HepG2 (cell line): ENCODE data around the gene RPA1. TPM values are rescaled to one million over a fixed set of nuclear protein-coding genes. Genes with fewer than 3 reads are reported as not detected.

Experiments used
- ARNTL ChIP-seq: sonication (generic); formaldehyde crosslinking; IDR thresholded peaks from 2 replicates; pipeline ENCODE4 v1.4.0; 2020; ENCODE audit warnings: mild to moderate bottlenecking, missing genetic modification reagents
- FOXC1 ChIP-seq: sonication (generic); formaldehyde crosslinking; IDR thresholded peaks from 2 replicates; pipeline ENCODE4 v1.8.0; 2022; ENCODE audit warnings: mild to moderate bottlenecking, missing genetic modification reagents, borderline replicate concordance
- FOXO4 ChIP-seq: sonication (generic); formaldehyde crosslinking; conservative IDR thresholded peaks from 2 replicates; pipeline ENCODE4 v1.8.1; 2023; ENCODE audit warnings: missing genetic modification reagents
- GATA4 ChIP-seq: sonication (generic); IDR thresholded peaks from 2 replicates; pipeline ENCODE4 v1.6.1; 2016; ENCODE audit warnings: antibody characterized with exemption, low read depth, borderline replicate concordance
- HIVEP1 ChIP-seq: sonication (generic); formaldehyde crosslinking; IDR thresholded peaks from 2 replicates; pipeline ENCODE4 v1.4.0; 2020; ENCODE audit warnings: mild to moderate bottlenecking, missing genetic modification reagents
- HNRNPL ChIP-seq: fragments of 200-400 bp; formaldehyde crosslinking; IDR thresholded peaks from 2 replicates; pipeline ENCODE4 v1.6.1; 2017; ENCODE audit warnings: mild to moderate bottlenecking, low read depth, low read length
- KAT2B ChIP-seq: fragments of 150-350 bp; IDR thresholded peaks from 2 replicates; pipeline ENCODE4 v1.6.1; 2014; ENCODE audit warnings: low read depth, low read length, borderline replicate concordance
- MBNL3 ChIP-seq: fragments of 250-450 bp; sonication (Bioruptor Pico); conservative IDR thresholded peaks from 2 replicates; pipeline ENCODE4 v1.8.0; 2022; ENCODE audit warnings: mild to moderate bottlenecking, inconsistent platforms
- NFE2L1 ChIP-seq: sonication (generic); formaldehyde crosslinking; IDR thresholded peaks from 2 replicates; pipeline ENCODE4 v1.4.0; 2020; ENCODE audit warnings: missing genetic modification reagents, mild to moderate bottlenecking, borderline replicate concordance
- NRL ChIP-seq: sonication (generic); formaldehyde crosslinking; IDR thresholded peaks from 2 replicates; pipeline ENCODE4 v1.5.0; 2020; ENCODE audit warnings: missing genetic modification reagents, mild to moderate bottlenecking, moderate library complexity, borderline replicate concordance
- PAX8 ChIP-seq: sonication (generic); formaldehyde crosslinking; IDR thresholded peaks from 2 replicates; pipeline ENCODE4 v1.8.0; 2022; ENCODE audit warnings: mild to moderate bottlenecking, missing genetic modification reagents, borderline replicate concordance
- SRY ChIP-seq: sonication (generic); formaldehyde crosslinking; IDR thresholded peaks from 2 replicates; pipeline ENCODE4 v1.8.0; 2022; ENCODE audit warnings: mild to moderate bottlenecking, missing genetic modification reagents
- TCF7 ChIP-seq: sonication (generic); IDR thresholded peaks from 2 replicates; pipeline ENCODE4 v1.6.1; 2016; ENCODE audit warnings: antibody characterized with exemption, low read depth
- YEATS4 ChIP-seq: sonication (generic); formaldehyde crosslinking; IDR thresholded peaks from 2 replicates; pipeline ENCODE4 v1.4.0; 2020; ENCODE audit warnings: missing genetic modification reagents, borderline replicate concordance
- ZFP82 ChIP-seq: sonication (generic); formaldehyde crosslinking; IDR thresholded peaks from 2 replicates; pipeline ENCODE4 v1.5.1; 2020; ENCODE audit warnings: mild to moderate bottlenecking, missing genetic modification reagents, borderline replicate concordance
- ZNF501 ChIP-seq: sonication (generic); formaldehyde crosslinking; IDR thresholded peaks from 2 replicates; pipeline ENCODE4 v1.5.1; 2020; ENCODE audit warnings: mild to moderate bottlenecking, moderate library complexity, missing genetic modification reagents
- ZNF775 ChIP-seq: sonication (generic); formaldehyde crosslinking; IDR thresholded peaks from 2 replicates; pipeline ENCODE4 v1.4.0; 2020; ENCODE audit warnings: missing genetic modification reagents, mild to moderate bottlenecking, moderate library complexity, borderline replicate concordance
- polyA plus RNA-seq, 8 experiments: library from polyadenylated mRNA; depleted of rRNA in 3 of 8; stranded (reverse) in 7 of 8; unstranded in 1 of 8; fragments of >200 nt; fragmentation: Illumina TruSeq in 4 of 8; extraction: Trizol in 4 of 8; gene quantifications; 2 replicates each; pipeline versions ENCODE4 v1.2.1 to v1.2.3, GENCODE V29; 2011 to 2016; ENCODE audit warnings: low read depth in 4 of 8, missing spikeins in 1 of 8, mixed read lengths in 1 of 8; ENCODE audit not compliant: insufficient read depth in 1 of 8
- total RNA-seq, 5 experiments: library from RNA; depleted of rRNA; stranded (reverse); fragments of >200 nt; fragmentation: Illumina TruSeq; extraction: Trizol; gene quantifications; 2 replicates each; pipeline ENCODE4 v1.2.3, GENCODE V29; 2016; ENCODE audit warnings: low read depth in 1 of 5
- TF ChIP-seq, protein P1 (sequence below): sonication (generic); formaldehyde crosslinking; conservative IDR thresholded peaks from 2 replicates; pipeline ENCODE4 v1.4.0; 2020; ENCODE audit warnings: missing genetic modification reagents
- TF ChIP-seq, protein P2 (sequence below): conservative IDR thresholded peaks from 2 replicates; pipeline ENCODE4 v1.6.1; 2018; ENCODE audit warnings: missing genetic modification reagents
- TF ChIP-seq, protein P3 (sequence below): sonication (generic); formaldehyde crosslinking; IDR thresholded peaks from 2 replicates; pipeline ENCODE4 v1.4.0; 2020; ENCODE audit warnings: missing genetic modification reagents

RPA1 gene
- total and polyA plus RNA-seq, 2 of the 13 experiments (the other 11 are each of a cell fraction or from before 2014, with no cell fraction given): 13.9 to 37.6 TPM

GRCh38 chr17:1829592-1830257, at the start of gene RPA1, which contains the start of gene SMYD4 (continued):
- TF ChIP-seq, protein P1, sequence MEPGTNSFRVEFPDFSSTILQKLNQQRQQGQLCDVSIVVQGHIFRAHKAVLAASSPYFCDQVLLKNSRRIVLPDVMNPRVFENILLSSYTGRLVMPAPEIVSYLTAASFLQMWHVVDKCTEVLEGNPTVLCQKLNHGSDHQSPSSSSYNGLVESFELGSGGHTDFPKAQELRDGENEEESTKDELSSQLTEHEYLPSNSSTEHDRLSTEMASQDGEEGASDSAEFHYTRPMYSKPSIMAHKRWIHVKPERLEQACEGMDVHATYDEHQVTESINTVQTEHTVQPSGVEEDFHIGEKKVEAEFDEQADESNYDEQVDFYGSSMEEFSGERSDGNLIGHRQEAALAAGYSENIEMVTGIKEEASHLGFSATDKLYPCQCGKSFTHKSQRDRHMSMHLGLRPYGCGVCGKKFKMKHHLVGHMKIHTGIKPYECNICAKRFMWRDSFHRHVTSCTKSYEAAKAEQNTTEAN: no peak
- TF ChIP-seq, protein P2, sequence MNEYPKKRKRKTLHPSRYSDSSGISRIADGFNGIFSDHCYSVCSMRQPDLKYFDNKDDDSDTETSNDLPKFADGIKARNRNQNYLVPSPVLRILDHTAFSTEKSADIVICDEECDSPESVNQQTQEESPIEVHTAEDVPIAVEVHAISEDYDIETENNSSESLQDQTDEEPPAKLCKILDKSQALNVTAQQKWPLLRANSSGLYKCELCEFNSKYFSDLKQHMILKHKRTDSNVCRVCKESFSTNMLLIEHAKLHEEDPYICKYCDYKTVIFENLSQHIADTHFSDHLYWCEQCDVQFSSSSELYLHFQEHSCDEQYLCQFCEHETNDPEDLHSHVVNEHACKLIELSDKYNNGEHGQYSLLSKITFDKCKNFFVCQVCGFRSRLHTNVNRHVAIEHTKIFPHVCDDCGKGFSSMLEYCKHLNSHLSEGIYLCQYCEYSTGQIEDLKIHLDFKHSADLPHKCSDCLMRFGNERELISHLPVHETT (CRISPR knock-in tag): no peak
- no peak for TF ChIP-seq ZNF775 (CRISPR knock-in tag)
- no peak for TF ChIP-seq NFE2L1 (CRISPR knock-in tag)
- TF ChIP-seq MBNL3 (CRISPR knock-in tag): no peak
- no peak for TF ChIP-seq PAX8 (CRISPR knock-in tag)
- no peak for TF ChIP-seq FOXC1
- no peak for TF ChIP-seq TCF7
- TF ChIP-seq SRY (CRISPR knock-in tag): 0 out of 2 replicates have a peak, but pooled peaks have one; percentile 13
- no peak for TF ChIP-seq HNRNPL
- no peak for TF ChIP-seq ARNTL
- no peak for TF ChIP-seq HIVEP1 (CRISPR knock-in tag)
- peak; percentile 51; the same call in 1 of the 2 replicates for TF ChIP-seq ZFP82 (CRISPR knock-in tag)
- TF ChIP-seq ZNF501 (CRISPR knock-in tag): no peak
- TF ChIP-seq KAT2B: no peak
- TF ChIP-seq YEATS4 (CRISPR knock-in tag): peak; percentile 79
- TF ChIP-seq, protein P3, sequence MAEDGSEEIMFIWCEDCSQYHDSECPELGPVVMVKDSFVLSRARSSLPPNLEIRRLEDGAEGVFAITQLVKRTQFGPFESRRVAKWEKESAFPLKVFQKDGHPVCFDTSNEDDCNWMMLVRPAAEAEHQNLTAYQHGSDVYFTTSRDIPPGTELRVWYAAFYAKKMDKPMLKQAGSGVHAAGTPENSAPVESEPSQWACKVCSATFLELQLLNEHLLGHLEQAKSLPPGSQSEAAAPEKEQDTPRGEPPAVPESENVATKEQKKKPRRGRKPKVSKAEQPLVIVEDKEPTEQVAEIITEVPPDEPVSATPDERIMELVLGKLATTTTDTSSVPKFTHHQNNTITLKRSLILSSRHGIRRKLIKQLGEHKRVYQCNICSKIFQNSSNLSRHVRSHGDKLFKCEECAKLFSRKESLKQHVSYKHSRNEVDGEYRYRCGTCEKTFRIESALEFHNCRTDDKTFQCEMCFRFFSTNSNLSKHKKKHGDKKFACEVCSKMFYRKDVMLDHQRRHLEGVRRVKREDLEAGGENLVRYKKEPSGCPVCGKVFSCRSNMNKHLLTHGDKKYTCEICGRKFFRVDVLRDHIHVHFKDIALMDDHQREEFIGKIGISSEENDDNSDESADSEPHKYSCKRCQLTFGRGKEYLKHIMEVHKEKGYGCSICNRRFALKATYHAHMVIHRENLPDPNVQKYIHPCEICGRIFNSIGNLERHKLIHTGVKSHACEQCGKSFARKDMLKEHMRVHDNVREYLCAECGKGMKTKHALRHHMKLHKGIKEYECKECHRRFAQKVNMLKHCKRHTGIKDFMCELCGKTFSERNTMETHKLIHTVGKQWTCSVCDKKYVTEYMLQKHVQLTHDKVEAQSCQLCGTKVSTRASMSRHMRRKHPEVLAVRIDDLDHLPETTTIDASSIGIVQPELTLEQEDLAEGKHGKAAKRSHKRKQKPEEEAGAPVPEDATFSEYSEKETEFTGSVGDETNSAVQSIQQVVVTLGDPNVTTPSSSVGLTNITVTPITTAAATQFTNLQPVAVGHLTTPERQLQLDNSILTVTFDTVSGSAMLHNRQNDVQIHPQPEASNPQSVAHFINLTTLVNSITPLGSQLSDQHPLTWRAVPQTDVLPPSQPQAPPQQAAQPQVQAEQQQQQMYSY: no peak
- TF ChIP-seq FOXO4 (CRISPR knock-in tag): no peak
- TF ChIP-seq GATA4: no peak
- no peak for TF ChIP-seq NRL (CRISPR knock-in tag)
